SK-N-SH (cell line): ENCODE data around the gene COX15.

Source experiments
- CHD2 ChIP-seq: fragments of 150-350 bp; IDR thresholded peaks from 2 replicates; pipeline ENCODE4 v1.6.1; 2018; ENCODE audit warnings: low read length; ENCODE audit not compliant: partially characterized antibody
- CTCF ChIP-seq: fragments of 200-600 bp; sonication (generic); IDR thresholded peaks from 2 replicates; pipeline ENCODE4 v1.6.1; 2017; ENCODE audit warnings: antibody characterized with exemption, mild to moderate bottlenecking, moderate library complexity
- MEF2A ChIP-seq: IDR thresholded peaks from 2 replicates; pipeline ENCODE4 v1.4.0; 2012; ENCODE audit warnings: low read depth, borderline replicate concordance

- TF ChIP-seq CTCF (no peak), CHD2 (no peak), MEF2A (no peak)
These were observed 17.5 kb downstream of the COX15 start for GRCh38 chr10:99714446-99714845.
